ENCODE measurements around the gene GAA. TPM values are rescaled to one million over a fixed set of nuclear protein-coding genes. Genes with fewer than 3 reads are reported as not detected.

The GAA gene
- total and polyA plus RNA-seq, 10 of the 15 experiments (the other 5 are each of a cell fraction or from before 2014, with no cell fraction given), result 0.18 to 10.5 (median 4.1) TPM

- no peak for TF ChIP-seq CEBPZ (IDR thresholded peaks at IDR 0.05; ENCODE audit: low read depth, low read length)
- TF ChIP-seq ESRRA (IDR thresholded peaks at IDR 0.05; ENCODE audit: low read length), result no peak
- TF ChIP-seq USF2 (IDR thresholded peaks at IDR 0.05; ENCODE audit: borderline replicate concordance, low read depth, low read length), result no peak
- TF ChIP-seq CHD1 (IDR thresholded peaks at IDR 0.05; ENCODE audit: low read depth, low read length), result no peak
Observed at GRCh38 chr17:80168371-80168770, 67.0 kb downstream of the GAA start (continued).

GRCh38 chr17:80169107-80169506 is 67.7 kb downstream of the GAA start:
- no peaks in the 10 kb centered on the region for H3K36me3 ChIP-seq (ENCODE audit: control insufficient read depth in 2 of 2, insufficient read depth in 2 of 2, low read length in 1 of 2)
- H3K27me3 ChIP-seq (replicated peaks in 1 of 2; ENCODE audit: control insufficient read depth in 2 of 2, insufficient read depth in 2 of 2, low read length in 1 of 2), result no peaks in the 10 kb centered on the region
- TF ChIP-seq PBX3 (IDR thresholded peaks at IDR 0.05; ENCODE audit: insufficient replicate concordance, low read depth, low read length) (no peak), RUNX3 (IDR thresholded peaks at IDR 0.05; ENCODE audit: low read length) (no peak), PKNOX1 (IDR thresholded peaks at IDR 0.05) (no peak), NFYA (IDR thresholded peaks at IDR 0.05; ENCODE audit: borderline replicate concordance, low read depth, low read length) (no peak), SRF (IDR thresholded peaks at IDR 0.05; ENCODE audit: low read depth in 2 of 2, low read length in 2 of 2) (no peak), SMAD5 (IDR thresholded peaks at IDR 0.05; ENCODE audit: low read depth) (no peak), BCL3 (IDR thresholded peaks at IDR 0.05; ENCODE audit: borderline replicate concordance, insufficient read depth, low read depth, low read length, poor library complexity, severe bottlenecking) (no peak), GATAD2B (conservative IDR thresholded peaks at IDR 0.05; ENCODE audit: low read depth) (no peak), NFXL1 (IDR thresholded peaks at IDR 0.05; ENCODE audit: borderline replicate concordance) (no peak), JUND (IDR thresholded peaks at IDR 0.05; ENCODE audit: low read depth, low read length) (no peak), IKZF1 (conservative IDR thresholded peaks at IDR 0.05) (no peak), SUZ12 (IDR thresholded peaks at IDR 0.05; ENCODE audit: unreplicated experiment) (no peak)
- ATAC-seq (no peak), DNase-seq (ENCODE audit: low read depth, low spot score) (no peak), FAIRE-seq (no peak)
- RAD21 ChIA-PET (ENCODE audit: unreplicated experiment), result no interaction called here
- no peaks in the 10 kb centered on the region for H4K20me1 ChIP-seq (ENCODE audit: control insufficient read depth, insufficient read depth)
- 51% methylated on average over 5 of the region's 5 CpGs for WGBS (ENCODE audit: insufficient coverage, insufficient replicate concordance, low lambda C conversion rate, missing lambda C conversion rate)
- H3K4me3 ChIP-seq, result no peak overlapping the region
- H3K79me2 ChIP-seq (ENCODE audit: control insufficient read depth, insufficient read depth, low read length), result no peaks in the 10 kb centered on the region
- SMC1A ChIA-PET (ENCODE audit: uncharacterized antibody, unreplicated experiment), result no interaction called here
- H3K27ac ChIP-seq (ENCODE audit: control insufficient read depth, insufficient read depth), result no peak overlapping the region
- H3K4me1 ChIP-seq (ENCODE audit: control insufficient read depth, insufficient read depth, low read length), result no peaks in the 10 kb centered on the region
- CTCF ChIA-PET, result no interaction called here
- intact Hi-C loops (cut with micrococcal nuclease; ENCODE audit: unreplicated experiment) (no loop called here), in situ Hi-C loops (cut with MboI) (no loop called here)
- no TSS peak for BruUV-seq (replicated peaks)
- H3K9ac ChIP-seq (ENCODE audit: control insufficient read depth, insufficient read depth, low read length), result no peak overlapping the region
- no peak overlapping the region for H2AFZ ChIP-seq (ENCODE audit: control insufficient read depth, low read depth, low read length)
- POLR2A ChIA-PET, result no interaction called here
- no peaks in the 10 kb centered on the region for H3K9me3 ChIP-seq (replicated peaks; ENCODE audit: control insufficient read depth, insufficient read depth, low read length)
- H3K4me2 ChIP-seq (ENCODE audit: control insufficient read depth, insufficient read depth), result no peak overlapping the region

Measured in GM12878 (cell line).